ENCODE data around the gene DCC. TPM values are rescaled to one million over a fixed set of nuclear protein-coding genes. Genes with fewer than 3 reads are reported as not detected.

DCC gene
- total and polyA plus RNA-seq, 9 of the 15 experiments (the other 6 are each of a cell fraction or from before 2014, with no cell fraction given), result not detected

DNA sequence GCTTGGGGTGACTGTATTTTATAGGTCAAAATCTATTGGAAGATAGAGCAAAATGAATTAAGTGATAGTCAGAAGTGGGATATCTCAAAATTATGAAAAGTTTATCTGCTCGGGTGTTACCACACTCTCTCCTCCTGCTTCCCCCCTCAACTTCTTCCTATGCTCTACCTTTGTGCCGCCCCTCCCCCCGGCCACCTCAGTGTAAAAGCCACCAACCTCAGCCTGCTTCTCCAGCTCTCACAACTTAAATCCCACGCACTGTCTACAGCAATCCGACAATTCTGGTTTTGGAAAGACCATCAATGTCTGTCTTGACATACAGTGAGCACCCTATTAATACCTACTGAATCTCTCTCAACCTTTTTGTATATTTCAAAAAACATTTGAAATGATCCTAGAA lies 164.6 kb downstream of the DCC start:
- POLR2A ChIA-PET, result no interaction called here
- H3K4me1 ChIP-seq (replicated peaks in 1 of 2; ENCODE audit: control insufficient read depth in 2 of 2, insufficient read depth in 2 of 2, low read length in 2 of 2), result no peaks in the 10 kb centered on the region
- no peaks in the 10 kb centered on the region for H3K9me3 ChIP-seq (replicated peaks; ENCODE audit: control insufficient read depth, insufficient read depth, low read depth, low read length)
- intact Hi-C loops (cut with micrococcal nuclease) (no loop called here), in situ Hi-C loops (cut with MboI) (no loop called here)
- no peak overlapping the region for H2AFZ ChIP-seq (ENCODE audit: low read depth, low read length)
- no peak for TF ChIP-seq ZNF561 (CRISPR knock-in tag; conservative IDR thresholded peaks at IDR 0.05)
- TF ChIP-seq RAD21 (CRISPR knock-in tag; conservative IDR thresholded peaks at IDR 0.05 in 1 of 2, IDR thresholded peaks at IDR 0.05 in 1 of 2), result no peak
- H3K4me2 ChIP-seq (ENCODE audit: insufficient read depth, low read length), result no peak overlapping the region
- 2% methylated on average over 5 of the region's 5 CpGs for WGBS (ENCODE audit: insufficient coverage, low coverage, missing lambda C conversion rate)
- CTCF ChIA-PET (ENCODE audit: low intra/inter-chr PET ratio), result no interaction called here
- no peaks in the 10 kb centered on the region for H3K27me3 ChIP-seq (ENCODE audit: control insufficient read depth in 2 of 2, insufficient read depth in 2 of 2, low read length in 2 of 2)
- H3K9ac ChIP-seq (ENCODE audit: insufficient read depth in 1 of 2, low read depth in 2 of 2, low read length in 2 of 2), result no peak overlapping the region
- no peak overlapping the region for H3K27ac ChIP-seq (ENCODE audit: extremely low read depth, low read depth, low read length)
- no peaks in the 10 kb centered on the region for H3K36me3 ChIP-seq (ENCODE audit: control insufficient read depth, insufficient read depth, low read length)
- H3K79me2 ChIP-seq (ENCODE audit: control insufficient read depth, insufficient read depth, low read length), result no peaks in the 10 kb centered on the region
- ATAC-seq (no peak), DNase-seq (ENCODE audit: extremely low read depth in 1 of 4, low spot score in 3 of 4) (no peak), FAIRE-seq (no peak)
- H4K20me1 ChIP-seq (replicated peaks; ENCODE audit: control insufficient read depth, insufficient read depth, low read length), result no peaks in the 10 kb centered on the region
- no peaks in the 10 kb centered on the region for H3K9me1 ChIP-seq (ENCODE audit: control insufficient read depth, insufficient read depth, low read length)
- H3K4me3 ChIP-seq, result no peak overlapping the region
- BruUV-seq (replicated peaks), result no TSS peak

DNA sequence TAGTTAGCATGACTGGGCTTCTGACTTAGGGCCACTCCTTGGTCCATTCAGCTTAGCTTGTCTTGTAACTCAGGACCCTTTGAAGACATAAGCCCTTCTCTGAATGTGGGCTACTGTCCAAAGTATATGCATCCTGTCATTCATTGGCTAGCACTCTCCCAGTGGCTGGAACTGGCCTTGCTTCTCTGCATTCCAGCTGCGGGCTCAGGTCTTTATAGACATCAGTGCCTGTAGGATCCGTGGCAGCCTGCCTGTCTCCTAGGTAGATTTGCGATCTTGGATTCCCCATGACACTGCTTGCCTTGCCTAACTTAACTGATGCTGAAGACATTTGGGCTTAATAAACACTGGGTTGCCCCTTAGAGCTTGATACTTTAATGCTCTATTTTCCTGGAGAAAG lies 170.1 kb downstream of the DCC start:
- Histone ChIP-seq H3K27ac (ENCODE audit: extremely low read depth, low read depth, low read length) (no peak overlapping the region), H3K9me1 (ENCODE audit: control insufficient read depth, insufficient read depth, low read length) (no peaks in the 10 kb centered on the region), H4K20me1 (replicated peaks; ENCODE audit: control insufficient read depth, insufficient read depth, low read length) (no peaks in the 10 kb centered on the region), H3K36me3 (ENCODE audit: control insufficient read depth, insufficient read depth, low read length) (no peaks in the 10 kb centered on the region), H3K9me3 (replicated peaks; ENCODE audit: control insufficient read depth, insufficient read depth, low read depth, low read length) (no peaks in the 10 kb centered on the region), H3K4me3 (no peak overlapping the region), H3K9ac (ENCODE audit: insufficient read depth in 1 of 2, low read depth in 2 of 2, low read length in 2 of 2) (no peak overlapping the region), H3K4me2 (ENCODE audit: insufficient read depth, low read length) (no peak overlapping the region), H3K79me2 (ENCODE audit: control insufficient read depth, insufficient read depth, low read length) (no peaks in the 10 kb centered on the region), H3K4me1 (replicated peaks in 1 of 2; ENCODE audit: control insufficient read depth in 2 of 2, insufficient read depth in 2 of 2, low read length in 2 of 2) (no peaks in the 10 kb centered on the region), H3K27me3 (ENCODE audit: control insufficient read depth in 2 of 2, insufficient read depth in 2 of 2, low read length in 2 of 2) (no peaks in the 10 kb centered on the region), H2AFZ (ENCODE audit: low read depth, low read length) (no peak overlapping the region)
- POLR2A ChIA-PET, result no interaction called here
- FAIRE-seq (no peak), ATAC-seq (no peak), DNase-seq (ENCODE audit: extremely low read depth in 1 of 4, low spot score in 3 of 4) (no peak)
- no TSS peak for BruUV-seq (replicated peaks)
- WGBS (ENCODE audit: insufficient coverage, low coverage, missing lambda C conversion rate), result 0% methylated on average over 2 of the region's 3 CpGs
- in situ Hi-C loops (cut with MboI), result no loop called here
- intact Hi-C loops (cut with micrococcal nuclease), result no loop called here
- CTCF ChIA-PET (ENCODE audit: low intra/inter-chr PET ratio), result no interaction called here
- TF ChIP-seq, protein P1, sequence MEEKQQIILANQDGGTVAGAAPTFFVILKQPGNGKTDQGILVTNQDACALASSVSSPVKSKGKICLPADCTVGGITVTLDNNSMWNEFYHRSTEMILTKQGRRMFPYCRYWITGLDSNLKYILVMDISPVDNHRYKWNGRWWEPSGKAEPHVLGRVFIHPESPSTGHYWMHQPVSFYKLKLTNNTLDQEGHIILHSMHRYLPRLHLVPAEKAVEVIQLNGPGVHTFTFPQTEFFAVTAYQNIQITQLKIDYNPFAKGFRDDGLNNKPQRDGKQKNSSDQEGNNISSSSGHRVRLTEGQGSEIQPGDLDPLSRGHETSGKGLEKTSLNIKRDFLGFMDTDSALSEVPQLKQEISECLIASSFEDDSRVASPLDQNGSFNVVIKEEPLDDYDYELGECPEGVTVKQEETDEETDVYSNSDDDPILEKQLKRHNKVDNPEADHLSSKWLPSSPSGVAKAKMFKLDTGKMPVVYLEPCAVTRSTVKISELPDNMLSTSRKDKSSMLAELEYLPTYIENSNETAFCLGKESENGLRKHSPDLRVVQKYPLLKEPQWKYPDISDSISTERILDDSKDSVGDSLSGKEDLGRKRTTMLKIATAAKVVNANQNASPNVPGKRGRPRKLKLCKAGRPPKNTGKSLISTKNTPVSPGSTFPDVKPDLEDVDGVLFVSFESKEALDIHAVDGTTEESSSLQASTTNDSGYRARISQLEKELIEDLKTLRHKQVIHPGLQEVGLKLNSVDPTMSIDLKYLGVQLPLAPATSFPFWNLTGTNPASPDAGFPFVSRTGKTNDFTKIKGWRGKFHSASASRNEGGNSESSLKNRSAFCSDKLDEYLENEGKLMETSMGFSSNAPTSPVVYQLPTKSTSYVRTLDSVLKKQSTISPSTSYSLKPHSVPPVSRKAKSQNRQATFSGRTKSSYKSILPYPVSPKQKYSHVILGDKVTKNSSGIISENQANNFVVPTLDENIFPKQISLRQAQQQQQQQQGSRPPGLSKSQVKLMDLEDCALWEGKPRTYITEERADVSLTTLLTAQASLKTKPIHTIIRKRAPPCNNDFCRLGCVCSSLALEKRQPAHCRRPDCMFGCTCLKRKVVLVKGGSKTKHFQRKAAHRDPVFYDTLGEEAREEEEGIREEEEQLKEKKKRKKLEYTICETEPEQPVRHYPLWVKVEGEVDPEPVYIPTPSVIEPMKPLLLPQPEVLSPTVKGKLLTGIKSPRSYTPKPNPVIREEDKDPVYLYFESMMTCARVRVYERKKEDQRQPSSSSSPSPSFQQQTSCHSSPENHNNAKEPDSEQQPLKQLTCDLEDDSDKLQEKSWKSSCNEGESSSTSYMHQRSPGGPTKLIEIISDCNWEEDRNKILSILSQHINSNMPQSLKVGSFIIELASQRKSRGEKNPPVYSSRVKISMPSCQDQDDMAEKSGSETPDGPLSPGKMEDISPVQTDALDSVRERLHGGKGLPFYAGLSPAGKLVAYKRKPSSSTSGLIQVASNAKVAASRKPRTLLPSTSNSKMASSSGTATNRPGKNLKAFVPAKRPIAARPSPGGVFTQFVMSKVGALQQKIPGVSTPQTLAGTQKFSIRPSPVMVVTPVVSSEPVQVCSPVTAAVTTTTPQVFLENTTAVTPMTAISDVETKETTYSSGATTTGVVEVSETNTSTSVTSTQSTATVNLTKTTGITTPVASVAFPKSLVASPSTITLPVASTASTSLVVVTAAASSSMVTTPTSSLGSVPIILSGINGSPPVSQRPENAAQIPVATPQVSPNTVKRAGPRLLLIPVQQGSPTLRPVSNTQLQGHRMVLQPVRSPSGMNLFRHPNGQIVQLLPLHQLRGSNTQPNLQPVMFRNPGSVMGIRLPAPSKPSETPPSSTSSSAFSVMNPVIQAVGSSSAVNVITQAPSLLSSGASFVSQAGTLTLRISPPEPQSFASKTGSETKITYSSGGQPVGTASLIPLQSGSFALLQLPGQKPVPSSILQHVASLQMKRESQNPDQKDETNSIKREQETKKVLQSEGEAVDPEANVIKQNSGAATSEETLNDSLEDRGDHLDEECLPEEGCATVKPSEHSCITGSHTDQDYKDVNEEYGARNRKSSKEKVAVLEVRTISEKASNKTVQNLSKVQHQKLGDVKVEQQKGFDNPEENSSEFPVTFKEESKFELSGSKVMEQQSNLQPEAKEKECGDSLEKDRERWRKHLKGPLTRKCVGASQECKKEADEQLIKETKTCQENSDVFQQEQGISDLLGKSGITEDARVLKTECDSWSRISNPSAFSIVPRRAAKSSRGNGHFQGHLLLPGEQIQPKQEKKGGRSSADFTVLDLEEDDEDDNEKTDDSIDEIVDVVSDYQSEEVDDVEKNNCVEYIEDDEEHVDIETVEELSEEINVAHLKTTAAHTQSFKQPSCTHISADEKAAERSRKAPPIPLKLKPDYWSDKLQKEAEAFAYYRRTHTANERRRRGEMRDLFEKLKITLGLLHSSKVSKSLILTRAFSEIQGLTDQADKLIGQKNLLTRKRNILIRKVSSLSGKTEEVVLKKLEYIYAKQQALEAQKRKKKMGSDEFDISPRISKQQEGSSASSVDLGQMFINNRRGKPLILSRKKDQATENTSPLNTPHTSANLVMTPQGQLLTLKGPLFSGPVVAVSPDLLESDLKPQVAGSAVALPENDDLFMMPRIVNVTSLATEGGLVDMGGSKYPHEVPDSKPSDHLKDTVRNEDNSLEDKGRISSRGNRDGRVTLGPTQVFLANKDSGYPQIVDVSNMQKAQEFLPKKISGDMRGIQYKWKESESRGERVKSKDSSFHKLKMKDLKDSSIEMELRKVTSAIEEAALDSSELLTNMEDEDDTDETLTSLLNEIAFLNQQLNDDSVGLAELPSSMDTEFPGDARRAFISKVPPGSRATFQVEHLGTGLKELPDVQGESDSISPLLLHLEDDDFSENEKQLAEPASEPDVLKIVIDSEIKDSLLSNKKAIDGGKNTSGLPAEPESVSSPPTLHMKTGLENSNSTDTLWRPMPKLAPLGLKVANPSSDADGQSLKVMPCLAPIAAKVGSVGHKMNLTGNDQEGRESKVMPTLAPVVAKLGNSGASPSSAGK (IDR thresholded peaks at IDR 0.05), result no peak
- TF ChIP-seq RHOXF2B (CRISPR knock-in tag; conservative IDR thresholded peaks at IDR 0.05), result no peak
- no peak for TF ChIP-seq ZC3H11A (IDR thresholded peaks at IDR 0.05; ENCODE audit: low read depth, low read length)

All from K562 (cell line).